CD4-positive, alpha-beta memory T cell (primary cell): ENCODE data around the gene IER2. TPM values are rescaled to one million over a fixed set of nuclear protein-coding genes. Genes with fewer than 3 reads are reported as not detected.
A peak's percentile ranks its signal among the peaks of the same experiment; 100 is the strongest.

ENCODE experiments used
- CTCF ChIA-PET: fragments of 350-600 bp; sonication (Branson Sonifier 250); formaldehyde crosslinking; loops from one replicate; lab custom pipeline; 2021; ENCODE audit warnings: inconsistent platforms; ENCODE audit not compliant: partially characterized antibody; lab: Charles Lee
- POLR2A ChIA-PET: fragments of 350-600 bp; sonication (Branson Sonifier 250); formaldehyde crosslinking; loops from one replicate; lab custom pipeline; 2021; ENCODE audit not compliant: partially characterized antibody; lab: Charles Lee
- DNase-seq, 5 donors: peaks; one replicate each; pipeline versions ENCODE4 v3.0.0 to v3.0.0-alpha.2; 2020 to 2022; ENCODE audit warnings: mixed read lengths in 1 of 5
- H3K27ac ChIP-seq: one replicate; pipeline ENCODE4 v1.7.0; 2013; ENCODE audit warnings: low read depth, low read length
- H3K27me3 ChIP-seq: 2 replicates; pipeline ENCODE4 v1.7.0; 2013; ENCODE audit warnings: mild to moderate bottlenecking, low read length, moderate library complexity; ENCODE audit not compliant: insufficient read depth
- H3K36me3 ChIP-seq: 2 replicates; pipeline ENCODE4 v1.7.0; 2013; ENCODE audit warnings: mild to moderate bottlenecking, low read length, moderate library complexity; ENCODE audit not compliant: insufficient read depth
- H3K4me1 ChIP-seq: 2 replicates; pipeline ENCODE4 v1.7.0; 2013; ENCODE audit warnings: mild to moderate bottlenecking, low read length, moderate library complexity; ENCODE audit not compliant: insufficient read depth
- H3K4me3 ChIP-seq, 2 donors: one replicate each; pipeline ENCODE4 v1.7.0; 2013; ENCODE audit warnings: low read length in 2 of 2, mild to moderate bottlenecking in 1 of 2
- H3K9me3 ChIP-seq, 2 donors: one replicate each; pipeline ENCODE4 v1.7.0; 2013; ENCODE audit warnings: low read length in 2 of 2, control low read depth in 1 of 2; ENCODE audit not compliant: control insufficient read depth in 1 of 2
- H3K27ac Mint-ChIP-seq, 7 donors: one replicate each; pipeline ENCODE4 v1.8.0; 2020 to 2021; ENCODE audit warnings: mixed read lengths in 7 of 7, mild to moderate bottlenecking in 6 of 7, inconsistent platforms in 3 of 7, moderate library complexity in 3 of 7
- H3K27me3 Mint-ChIP-seq, 2 donors: one replicate each; pipeline ENCODE4 v1.8.0; 2020 to 2021; ENCODE audit warnings: mixed read lengths in 2 of 2
- H3K36me3 Mint-ChIP-seq, 2 donors: one replicate each; pipeline ENCODE4 v1.8.0; 2020 to 2021; ENCODE audit warnings: mixed read lengths in 2 of 2, inconsistent platforms in 1 of 2, mild to moderate bottlenecking in 1 of 2
- H3K4me1 Mint-ChIP-seq, 4 donors: one replicate each; pipeline ENCODE4 v1.8.0; 2020 to 2021; ENCODE audit warnings: mixed read lengths in 4 of 4, mild to moderate bottlenecking in 1 of 4
- H3K4me3 Mint-ChIP-seq, 8 donors: one replicate each; pipeline ENCODE4 v1.8.0; 2020 to 2021; ENCODE audit warnings: mixed read lengths in 8 of 8, mild to moderate bottlenecking in 7 of 8, moderate library complexity in 6 of 8, inconsistent platforms in 3 of 8
- H3K9me3 Mint-ChIP-seq, 8 donors: one replicate each; pipeline ENCODE4 v1.8.0; 2020 to 2021; ENCODE audit warnings: mixed read lengths in 8 of 8, mild to moderate bottlenecking in 5 of 8, inconsistent platforms in 3 of 8, moderate library complexity in 1 of 8
- intact Hi-C: fragments of 100-400 bp; cut with micrococcal nuclease; formaldehyde crosslinking; loops from one replicate; pipeline ENCODE4 v1.15.1; 2023
- polyA plus RNA-seq, 2 donors: library from polyadenylated mRNA; unstranded; fragments of 300-500 nt; fragmentation: Illumina TruSeq; gene quantifications; one replicate each; pipeline ENCODE4 v1.2.3, GENCODE V29; 2021
- total RNA-seq, 2 experiments: library from RNA; stranded (reverse); gene quantifications; one replicate each; pipeline ENCODE4 v1.2.3, GENCODE V29; 2021

Gene IER2
- total and polyA plus RNA-seq, 4 experiments from 2014 or later = 148 to 446 (median 177) TPM

GRCh38 chr19:13154911-13155471 lies 4.8 kb downstream of the IER2 start:
- Histone ChIP-seq H3K27ac (peak overlapping the region; percentile 98), H3K4me1 (peaks cover 41% of the 10 kb centered on the region), H3K9me3 (no peaks in the 10 kb centered on the region), H3K4me3 (peak overlapping the region; percentile 98 to 100), H3K27me3 (no peaks in the 10 kb centered on the region), H3K36me3 (peaks cover 5% of the 10 kb centered on the region)
- peaks cover 25 to 77% (median 36%) of the 10 kb centered on the region in 4 donors for H3K4me1 Mint-ChIP-seq
- H3K36me3 Mint-ChIP-seq = peaks cover 20 to 46% of the 10 kb centered on the region in 2 donors
- peak overlapping the region; percentile 94 to 99 (median 98) for H3K27ac Mint-ChIP-seq
- peaks cover 0 to 3% of the 10 kb centered on the region in 2 donors for H3K27me3 Mint-ChIP-seq
- H3K9me3 Mint-ChIP-seq = peaks cover 0 to 24% (median 3%) of the 10 kb centered on the region in 8 donors
- ChIA-PET CTCF (interaction anchor here (0.9 to 6.3 kb wide), 9 partner anchors 11 to 59 kb away, joined by 3 to 52 read pairs (median 6); no protein-coding TSS in a partner anchor), POLR2A (interaction anchor here (0.8 to 6.6 kb wide), 21 partner anchors 9 to 961 kb away, joined by 3 to 401 read pairs (median 5); partner anchors contain the start of genes LYL1, NACC1 and TRMT1)
- DNase-seq = peak; percentile 74 to 93 (median 78)
- intact Hi-C loops = loop anchor here (5.0 kb wide), 3 partner anchors 363 to 927 kb away; partner anchors contain the start of gene JUNB
- peak overlapping the region; percentile 95 to 99 (median 99) for H3K4me3 Mint-ChIP-seq

GRCh38 chr19:13155472-13156359 lies 5.5 kb downstream of the IER2 start:
- no peaks in the 10 kb centered on the region for H3K27me3 ChIP-seq
- peak overlapping the region; percentile 98 for H3K27ac ChIP-seq
- peaks cover 5% of the 10 kb centered on the region for H3K36me3 ChIP-seq
- Mint-ChIP-seq H3K4me3 (peak overlapping the region; percentile 95 to 99 (median 99)), H3K36me3 (peaks cover 20 to 39% of the 10 kb centered on the region in 2 donors), H3K27me3 (peaks cover 0 to 3% of the 10 kb centered on the region in 2 donors), H3K27ac (peak overlapping the region; percentile 98 to 99 (median 99)), H3K9me3 (peaks cover 0 to 24% (median 3%) of the 10 kb centered on the region in 8 donors), H3K4me1 (peaks cover 27 to 77% (median 38%) of the 10 kb centered on the region in 4 donors)
- CTCF ChIA-PET = interaction anchor here (0.9 to 6.3 kb wide), 9 partner anchors 10 to 58 kb away, joined by 3 to 52 read pairs (median 6); no protein-coding TSS in a partner anchor
- peak; percentile 80 to 89 (median 83) for DNase-seq
- intact Hi-C loops = loop anchor here (1.0 kb wide), 1 partner anchor 12 kb away; no protein-coding TSS in a partner anchor
- POLR2A ChIA-PET = interaction anchor here (0.8 to 6.6 kb wide), 23 partner anchors 10 to 960 kb away, joined by 3 to 401 read pairs (median 5); partner anchors contain the start of genes LYL1, NACC1 and TRMT1
- H3K9me3 ChIP-seq = no peaks in the 10 kb centered on the region
- peak overlapping the region; percentile 98 to 100 for H3K4me3 ChIP-seq
- H3K4me1 ChIP-seq = peaks cover 48% of the 10 kb centered on the region

- H3K36me3 Mint-ChIP-seq = peaks cover 4 to 8% of the 10 kb centered on the region in 2 donors
- DNase-seq = no peak
- H3K4me3 Mint-ChIP-seq = peak overlapping the region in 6 of 8 donors; percentile 13 to 88 (median 60)
- H3K27ac ChIP-seq = no peak overlapping the region
- H3K27me3 ChIP-seq = no peaks in the 10 kb centered on the region
- H3K4me1 ChIP-seq = peaks cover 88% of the 10 kb centered on the region
- H3K27ac Mint-ChIP-seq = peak overlapping the region; percentile 32 to 99 (median 70)
- H3K4me1 Mint-ChIP-seq = peaks cover 42 to 78% (median 59%) of the 10 kb centered on the region in 4 donors
- peaks cover 0 to 6% (median 0%) of the 10 kb centered on the region in 8 donors for H3K9me3 Mint-ChIP-seq
- no peaks in the 10 kb centered on the region for H3K36me3 ChIP-seq
- H3K9me3 ChIP-seq = no peaks in the 10 kb centered on the region
- H3K27me3 Mint-ChIP-seq = no peaks in the 10 kb centered on the region
- no peak overlapping the region for H3K4me3 ChIP-seq
- intact Hi-C loops = no loop called here
- ChIA-PET CTCF (interaction anchor here (1.7 to 6.3 kb wide), 2 partner anchors 8 to 35 kb away, joined by 7 to 52 read pairs; no protein-coding TSS in a partner anchor), POLR2A (interaction anchor here (0.7 to 6.6 kb wide), 2 partner anchors 7 to 17 kb away, joined by 3 to 401 read pairs; no protein-coding TSS in a partner anchor)
Measured at GRCh38 chr19:13159713-13160112, 9.5 kb downstream of the IER2 start.

GRCh38 chr19:13160557-13160956 lies 10.3 kb downstream of the IER2 start:
- Mint-ChIP-seq H3K27me3 (no peaks in the 10 kb centered on the region), H3K36me3 (peaks cover 0 to 2% of the 10 kb centered on the region in 2 donors), H3K9me3 (no peaks in the 10 kb centered on the region), H3K27ac (peak overlapping the region in 6 of 7 donors; percentile 22 to 99 (median 76)), H3K4me1 (peaks cover 48 to 80% (median 67%) of the 10 kb centered on the region in 4 donors), H3K4me3 (peak overlapping the region in 6 of 8 donors; percentile 31 to 71 (median 56))
- intact Hi-C loops = no loop called here
- no peak overlapping the region for H3K4me3 ChIP-seq
- no peaks in the 10 kb centered on the region for H3K9me3 ChIP-seq
- no peaks in the 10 kb centered on the region for H3K36me3 ChIP-seq
- H3K27ac ChIP-seq = no peak overlapping the region
- POLR2A ChIA-PET = interaction anchor here (1.6 to 11.9 kb wide), 3 partner anchors 9 to 56 kb away, joined by 7 to 415 read pairs (median 15); partner anchors contain the start of genes IER2 and STX10
- no peaks in the 10 kb centered on the region for H3K27me3 ChIP-seq
- no peak for DNase-seq
- H3K4me1 ChIP-seq = peaks cover 97% of the 10 kb centered on the region
- CTCF ChIA-PET = interaction anchor here (1.3 to 2.3 kb wide), 3 partner anchors 11 to 55 kb away, joined by 4 to 8 read pairs (median 6); partner anchors contain the start of genes IER2 and STX10

- ChIA-PET CTCF (interaction anchor here (0.6 to 6.5 kb wide), 6 partner anchors 8 to 58 kb away, joined by 3 to 51 read pairs (median 12); partner anchors contain the start of genes IER2 and STX10), POLR2A (interaction anchor here (0.5 to 11.9 kb wide), 12 partner anchors 6 to 67 kb away, joined by 3 to 415 read pairs (median 15); partner anchors contain the start of genes IER2, NACC1, STX10 and TRMT1)
- intact Hi-C loops = no loop called here
- Histone ChIP-seq H3K4me1 (peaks cover 96% of the 10 kb centered on the region), H3K27ac (peak overlapping the region; percentile 82), H3K36me3 (no peaks in the 10 kb centered on the region), H3K9me3 (no peaks in the 10 kb centered on the region), H3K27me3 (no peaks in the 10 kb centered on the region), H3K4me3 (peak overlapping the region; percentile 58 to 91)
- Mint-ChIP-seq H3K4me1 (peaks cover 45 to 85% (median 64%) of the 10 kb centered on the region in 4 donors), H3K27ac (peak overlapping the region; percentile 94 to 99 (median 97)), H3K9me3 (no peaks in the 10 kb centered on the region), H3K4me3 (peak overlapping the region; percentile 83 to 91 (median 88)), H3K36me3 (peaks cover 0 to 2% of the 10 kb centered on the region in 2 donors), H3K27me3 (no peaks in the 10 kb centered on the region)
- DNase-seq = peak; percentile 69 to 89 (median 72)
Measured at GRCh38 chr19:13162724-13163608, 12.8 kb downstream of the IER2 start.
